K562 (cell line): Measurements from ENCODE around the gene FAM200B. TPM values are rescaled to one million over a fixed set of nuclear protein-coding genes. Genes with fewer than 3 reads are reported as not detected.

Source experiments
- ATAC-seq: fragments of 200-7000 bp; cut with Tn5 transposase; 3 replicates; pipeline ENCODE4 v1.9.1; 2020; ENCODE audit warnings: moderate library complexity
- BruUV-seq: library from RNA; stranded (reverse); fragments of 400-500 nt; replicated peaks from 2 replicates; lab custom pipeline; 2021; lab: Mats Ljungman, UMichigan
- CTCF ChIA-PET: fragments of 300-600 bp; formaldehyde crosslinking; extraction: SDS; loops from one replicate; lab custom pipeline; 2021; ENCODE audit warnings: low intra/inter-chr PET ratio; lab: Yijun Ruan, JAX
- POLR2A ChIA-PET: fragments of 300-600, 350-650 bp; sonication (Branson Sonifier 250); formaldehyde crosslinking; extraction: SDS; loops from one replicate; lab custom pipeline; 2021; ENCODE audit warnings: antibody characterized with exemption, inconsistent platforms; lab: Yijun Ruan, JAX
- DNase-seq, 4 experiments: peaks; one replicate each; pipeline versions ENCODE4 v3.0.0 to v3.0.0-alpha.2; 2011 to 2018; ENCODE audit warnings: low spot score in 3 of 4, mixed read lengths in 3 of 4; ENCODE audit errors: extremely low read depth in 1 of 4
- FAIRE-seq: peaks from 2 replicates; lab custom pipeline; 2011; peaks lifted over from hg19 to GRCh38; lab: Jason Lieb, UNC
- H2AFZ ChIP-seq: 2 replicates; pipeline ENCODE4 v1.6.0; 2011; ENCODE audit warnings: low read depth, low read length, control low read depth, inconsistent platforms
- H3K27ac ChIP-seq: fragments of 200-600 bp; 3 replicates; pipeline ENCODE4 v1.8.0; 2011; ENCODE audit warnings: low read depth, mild to moderate bottlenecking, control low read depth, inconsistent platforms, low read length, moderate library complexity, mixed read lengths; ENCODE audit errors: extremely low read depth
- H3K27me3 ChIP-seq, 2 experiments: fragments of 300-600 bp in 1 of 2; 2 replicates in 1 of 2; 3 replicates in 1 of 2; pipeline versions ENCODE4 v1.6.0 to v1.8.0; 2011; ENCODE audit warnings: inconsistent platforms in 2 of 2, low read length in 2 of 2, mild to moderate bottlenecking in 1 of 2, mixed read lengths in 1 of 2, moderate library complexity in 1 of 2; ENCODE audit not compliant: control insufficient read depth in 2 of 2, insufficient read depth in 2 of 2
- H3K36me3 ChIP-seq: fragments of 300-600 bp; 3 replicates; pipeline ENCODE4 v1.8.0; 2011; ENCODE audit warnings: mild to moderate bottlenecking, low read length, inconsistent platforms; ENCODE audit not compliant: control insufficient read depth, insufficient read depth
- H3K4me1 ChIP-seq, 2 experiments: fragments of 200-600 bp in 1 of 2; replicated peaks in 1 of 2; 2 replicates in 1 of 2; 3 replicates in 1 of 2; pipeline versions ENCODE4 v1.5.1 to v1.8.0; 2011; ENCODE audit warnings: inconsistent platforms in 2 of 2, low read length in 2 of 2, mild to moderate bottlenecking in 1 of 2, mixed read lengths in 1 of 2, moderate library complexity in 1 of 2; ENCODE audit not compliant: control insufficient read depth in 2 of 2, insufficient read depth in 2 of 2
- H3K4me2 ChIP-seq: 2 replicates; pipeline ENCODE4 v1.6.1; 2011; ENCODE audit warnings: low read length, control low read depth, inconsistent platforms, mixed read lengths; ENCODE audit not compliant: insufficient read depth
- H3K4me3 ChIP-seq: fragments of 200-600 bp; sonication (generic), shearing (Covaris generic); 2 replicates; pipeline ENCODE4 v1.5.1; 2016; ENCODE audit warnings: control low read depth, inconsistent platforms
- H3K79me2 ChIP-seq: fragments of 200-600 bp; 3 replicates; pipeline ENCODE4 v1.8.0; 2011; ENCODE audit warnings: low read length, inconsistent platforms; ENCODE audit not compliant: control insufficient read depth, insufficient read depth
- H3K9ac ChIP-seq, 2 experiments: 2 replicates each; pipeline versions ENCODE4 v1.6.0 to v1.6.1; 2011; ENCODE audit warnings: low read depth in 2 of 2, low read length in 2 of 2, control low read depth in 1 of 2, inconsistent platforms in 1 of 2, mild to moderate bottlenecking in 1 of 2, mixed read lengths in 1 of 2; ENCODE audit not compliant: insufficient read depth in 1 of 2
- H3K9me1 ChIP-seq: one replicate; pipeline ENCODE4 v1.6.0; 2011; ENCODE audit warnings: inconsistent platforms, mild to moderate bottlenecking, low read length, moderate library complexity; ENCODE audit not compliant: control insufficient read depth, insufficient read depth
- H3K9me3 ChIP-seq: replicated peaks from 2 replicates; pipeline ENCODE4 v1.5.1; 2011; ENCODE audit warnings: low read depth, low read length, inconsistent platforms; ENCODE audit not compliant: control insufficient read depth, insufficient read depth
- H4K20me1 ChIP-seq: replicated peaks from 2 replicates; pipeline ENCODE4 v1.6.1; 2011; ENCODE audit warnings: low read length, inconsistent platforms, mixed read lengths; ENCODE audit not compliant: control insufficient read depth, insufficient read depth
- BRF1 ChIP-seq: IDR thresholded peaks from 3 replicates; pipeline ENCODE4 v1.6.1; 2011; ENCODE audit warnings: borderline replicate concordance, mild to moderate bottlenecking; ENCODE audit not compliant: insufficient read length; ENCODE audit errors: extremely low read depth
- CC2D1A ChIP-seq: fragments of 450-650 bp; IDR thresholded peaks from 2 replicates; pipeline ENCODE4 v1.6.1; 2017; ENCODE audit warnings: mild to moderate bottlenecking
- HNRNPK ChIP-seq: fragments of 200-400 bp; formaldehyde crosslinking; IDR thresholded peaks from one replicate; pipeline ENCODE4 v1.6.1; 2018; ENCODE audit warnings: mild to moderate bottlenecking, low read depth, low read length; ENCODE audit not compliant: poor library complexity, severe bottlenecking
- MAX ChIP-seq: sonication (generic); formaldehyde crosslinking; IDR thresholded peaks from 2 replicates; pipeline ENCODE4 v1.9.0; 2022; ENCODE audit warnings: mild to moderate bottlenecking, missing genetic modification reagents
- MECOM ChIP-seq: fragments of 250-450 bp; sonication (Bioruptor Pico); IDR thresholded peaks from 2 replicates; pipeline ENCODE4 v1.8.0; 2022; ENCODE audit warnings: inconsistent platforms
- NCOA1 ChIP-seq: fragments of 450-650 bp; IDR thresholded peaks from 2 replicates; pipeline ENCODE4 v1.6.1; 2016; ENCODE audit warnings: low read depth
- NFIX ChIP-seq: fragments of 250-450 bp; sonication (Bioruptor Pico); IDR thresholded peaks from 2 replicates; pipeline ENCODE4 v1.4.0; 2020; ENCODE audit warnings: low read depth, mild to moderate bottlenecking, moderate library complexity
- RBM22 ChIP-seq: fragments of 200-400 bp; formaldehyde crosslinking; IDR thresholded peaks from 2 replicates; pipeline ENCODE4 v1.6.1; 2018; ENCODE audit warnings: low read length, low read depth; ENCODE audit not compliant: poor library complexity, severe bottlenecking
- SMAD4 ChIP-seq: fragments of 250-450 bp; sonication (Bioruptor Pico); conservative IDR thresholded peaks from 2 replicates; pipeline ENCODE4 v1.8.0; 2021; ENCODE audit warnings: inconsistent platforms, mild to moderate bottlenecking, moderate library complexity
- TCF15 ChIP-seq: fragments of 250-450 bp; sonication (Bioruptor Pico); IDR thresholded peaks from 2 replicates; pipeline ENCODE4 v1.8.0; 2022; ENCODE audit warnings: moderate library complexity, mild to moderate bottlenecking, inconsistent platforms
- ZC3H8 ChIP-seq: fragments of 450-650 bp; IDR thresholded peaks from 2 replicates; pipeline ENCODE4 v1.6.1; 2017
- WGBS: fragments of 100-300 bp; shearing (Covaris generic); methylation state at CpG from one replicate; pipeline ENCODE4 v1.1.6; 2016; ENCODE audit warnings: low coverage, mixed read lengths; ENCODE audit not compliant: insufficient coverage; ENCODE audit errors: missing lambda C conversion rate; 5-methylcytosine and 5-hydroxymethylcytosine counted together
- in situ Hi-C: fragments of 300-500 bp; cut with MboI; formaldehyde crosslinking; loops from 4 replicates; pipeline ENCODE4 v1.15.0; 2018; ENCODE audit warnings: inconsistent platforms, mixed read lengths
- intact Hi-C: fragments of 100-400 bp; cut with micrococcal nuclease; formaldehyde crosslinking; loops from 2 replicates; pipeline ENCODE4 v1.14.2; 2022
- polyA plus RNA-seq, 8 experiments: library from polyadenylated mRNA; depleted of rRNA in 4 of 8; stranded (reverse) in 5 of 8; unstranded in 3 of 8; fragments of >200 nt; fragmentation: Nextera tagmentation in 2 of 8; fragmentation: Illumina TruSeq in 1 of 8; extraction: Ambion mirVana in 2 of 8; extraction: Trizol in 1 of 8; gene quantifications; 2 replicates each; pipeline versions ENCODE4 v1.2.1 to v1.2.3, GENCODE V29; 2011 to 2014; ENCODE audit warnings: inconsistent platforms in 1 of 8, missing spikeins in 1 of 8
- total RNA-seq, 7 experiments: library from RNA; depleted of rRNA in 6 of 7; stranded (reverse); fragments of >200 nt in 6 of 7; fragmentation: Illumina TruSeq in 2 of 7; extraction: Trizol in 2 of 7; gene quantifications; 2 replicates each; pipeline versions ENCODE4 v1.2.1 to v1.2.3, GENCODE V29; 2011 to 2021; ENCODE audit warnings: low replicate concordance in 1 of 7

Gene FAM200B
- total and polyA plus RNA-seq, 9 of the 15 experiments (the other 6 are each of a cell fraction or from before 2014, with no cell fraction given) = 17.4 to 48.0 (median 25.5) TPM

GRCh38 chr4:15736514-15737050 lies 55.0 kb downstream of the FAM200B start:
- TF ChIP-seq RBM22 (no peak), ZC3H8 (no peak)
- TF ChIP-seq, all 486 proteins: peak for 0
- no peak overlapping the region for H2AFZ ChIP-seq
- ATAC-seq = no peak
- H3K9me3 ChIP-seq = no peaks in the 10 kb centered on the region
- no peaks in the 10 kb centered on the region for H3K36me3 ChIP-seq
- no peak overlapping the region for H3K9ac ChIP-seq
- no peaks in the 10 kb centered on the region for H3K9me1 ChIP-seq
- intact Hi-C loops (no loop called here), in situ Hi-C loops (no loop called here)
- no peak overlapping the region for H3K27ac ChIP-seq
- no peaks in the 10 kb centered on the region for H3K4me1 ChIP-seq
- no peak for FAIRE-seq
- ChIA-PET POLR2A (no interaction called here), CTCF (no interaction called here)
- DNase-seq = no peak
- BruUV-seq = no TSS peak
- no peak overlapping the region for H3K4me2 ChIP-seq
- H3K4me3 ChIP-seq = no peak overlapping the region
- no peaks in the 10 kb centered on the region for H4K20me1 ChIP-seq
- peaks cover 16 to 24% of the 10 kb centered on the region in 2 experiments for H3K27me3 ChIP-seq
- H3K79me2 ChIP-seq = no peaks in the 10 kb centered on the region
- 0% methylated on average over 4 of the region's 4 CpGs for WGBS

- FAIRE-seq (no peak), DNase-seq (no peak), ATAC-seq (no peak)
- no peaks in the 10 kb centered on the region for H3K9me1 ChIP-seq
- H3K79me2 ChIP-seq = no peaks in the 10 kb centered on the region
- 0% methylated on average over 3 of the region's 3 CpGs for WGBS
- H2AFZ ChIP-seq = no peak overlapping the region
- no peaks in the 10 kb centered on the region for H4K20me1 ChIP-seq
- H3K9ac ChIP-seq = no peak overlapping the region
- ChIA-PET CTCF (no interaction called here), POLR2A (no interaction called here)
- intact Hi-C loops (no loop called here), in situ Hi-C loops (no loop called here)
- no peaks in the 10 kb centered on the region for H3K4me1 ChIP-seq
- H3K4me3 ChIP-seq = no peak overlapping the region
- no peak overlapping the region for H3K27ac ChIP-seq
- TF ChIP-seq TCF15 (CRISPR knock-in tag) (no peak), MAX (CRISPR knock-in tag) (no peak), MECOM (CRISPR knock-in tag) (no peak), NCOA1 (no peak), SMAD4 (CRISPR knock-in tag) (no peak), NFIX (no peak), CC2D1A (no peak), BRF1 (no peak), HNRNPK (no peak)
- no peaks in the 10 kb centered on the region for H3K9me3 ChIP-seq
- H3K27me3 ChIP-seq = peaks cover 16 to 24% of the 10 kb centered on the region in 2 experiments
- H3K36me3 ChIP-seq = no peaks in the 10 kb centered on the region
- no TSS peak for BruUV-seq
- H3K4me2 ChIP-seq = no peak overlapping the region
Observed at GRCh38 chr4:15737255-15737654, 55.6 kb downstream of the FAM200B start.
